OCI-M2 (cell line): ENCODE results near the gene METAP1D.

Experiments used
- DNase-seq: peaks from one replicate; lab custom pipeline; 2025; ENCODE audit not compliant: unreplicated experiment; lab: John Stamatoyannopoulos, UW

METAP1D gene

GRCh38 chr2:172079416-172079815, 79.7 kb downstream of the METAP1D start:
- no peak for DNase-seq

GRCh38 chr2:172079838-172080640, 80.3 kb downstream of the METAP1D start:
- DNase-seq = no peak

- DNase-seq = no peak
Observed at GRCh38 chr2:172080641-172081220, 81.0 kb downstream of the METAP1D start.

- DNase-seq = no peak
Observed at GRCh38 chr2:172081221-172082022, 81.7 kb downstream of the METAP1D start.

GRCh38 chr2:172082105-172082943, 82.6 kb downstream of the METAP1D start:
- no peak for DNase-seq

GRCh38 chr2:172082944-172083627, 83.3 kb downstream of the METAP1D start:
- DNase-seq = no peak

GRCh38 chr2:172083628-172084394, 84.1 kb downstream of the METAP1D start:
- no peak for DNase-seq

GRCh38 chr2:172084395-172084644, 84.6 kb downstream of the METAP1D start:
- peak; percentile 41 for DNase-seq

GRCh38 chr2:172084645-172085459, 85.1 kb downstream of the METAP1D start:
- DNase-seq = no peak

GRCh38 chr2:172085460-172086159, 85.9 kb downstream of the METAP1D start, which contains the start of gene DLX1:
DLX1 (plus strand) TSS chr2:172085507; CDS start chr2:172085678, 171 bp downstream.
- DNase-seq = peak; percentile 44

- no peak for DNase-seq
Observed at GRCh38 chr2:172086241-172087206, 86.8 kb downstream of the METAP1D start.

GRCh38 chr2:172087207-172087779, 87.5 kb downstream of the METAP1D start:
- no peak for DNase-seq

- DNase-seq = no peak
Observed at GRCh38 chr2:172087780-172088244, 88.1 kb downstream of the METAP1D start.

- DNase-seq = no peak
Observed at GRCh38 chr2:172088245-172089004, 88.7 kb downstream of the METAP1D start.

GRCh38 chr2:172089005-172089504, 89.3 kb downstream of the METAP1D start:
- no peak for DNase-seq

- DNase-seq = no peak
Observed at GRCh38 chr2:172089633-172090032, 89.9 kb downstream of the METAP1D start.
